ENCODE measurements around the gene IKZF4.
"Not testable (repeated sequence)": the region's sequence is repeated elsewhere in the genome, so short reads cannot be mapped to it uniquely, and the experiment has no call there.

IKZF4 gene
- long read RNA-seq, donor 1, partial matches to known transcripts: 0 of 3 reads
- long read RNA-seq, donor 1, other reads (novel, unspliced or antisense): 0 of 3 reads
- long read RNA-seq, donor 2, full-length matches to known transcripts: 2 of 2 reads
- long read RNA-seq, donor 2, partial matches to known transcripts: 0 of 2 reads
- long read RNA-seq, donor 2, other reads (novel, unspliced or antisense): 0 of 2 reads
- long read RNA-seq, donor 3, partial matches to known transcripts: 0 of 2 reads
- long read RNA-seq, donor 3, other reads (novel, unspliced or antisense): 0 of 2 reads
- long read RNA-seq, donor 4, partial matches to known transcripts: 0 of 5 reads
- long read RNA-seq, donor 4, other reads (novel, unspliced or antisense): 0 of 5 reads
- long read RNA-seq, donor 5, full-length matches to known transcripts: 6 of 6 reads
- long read RNA-seq, donor 5, partial matches to known transcripts: 0 of 6 reads
- long read RNA-seq, donor 5, other reads (novel, unspliced or antisense): 0 of 6 reads
- long read RNA-seq, donor 6: 0 reads
- long read RNA-seq, donor 7, transcript IKZF4-210 (7 exons, 3,683 nt): major isoform, 5 of 6 reads
- long read RNA-seq, donor 7, partial matches to known transcripts: 0 of 6 reads
- long read RNA-seq, donor 7, other reads (novel, unspliced or antisense): 0 of 6 reads
- long read RNA-seq, donor 8, partial matches to known transcripts: 0 of 4 reads
- long read RNA-seq, donor 8, other reads (novel, unspliced or antisense): 0 of 4 reads

DNA sequence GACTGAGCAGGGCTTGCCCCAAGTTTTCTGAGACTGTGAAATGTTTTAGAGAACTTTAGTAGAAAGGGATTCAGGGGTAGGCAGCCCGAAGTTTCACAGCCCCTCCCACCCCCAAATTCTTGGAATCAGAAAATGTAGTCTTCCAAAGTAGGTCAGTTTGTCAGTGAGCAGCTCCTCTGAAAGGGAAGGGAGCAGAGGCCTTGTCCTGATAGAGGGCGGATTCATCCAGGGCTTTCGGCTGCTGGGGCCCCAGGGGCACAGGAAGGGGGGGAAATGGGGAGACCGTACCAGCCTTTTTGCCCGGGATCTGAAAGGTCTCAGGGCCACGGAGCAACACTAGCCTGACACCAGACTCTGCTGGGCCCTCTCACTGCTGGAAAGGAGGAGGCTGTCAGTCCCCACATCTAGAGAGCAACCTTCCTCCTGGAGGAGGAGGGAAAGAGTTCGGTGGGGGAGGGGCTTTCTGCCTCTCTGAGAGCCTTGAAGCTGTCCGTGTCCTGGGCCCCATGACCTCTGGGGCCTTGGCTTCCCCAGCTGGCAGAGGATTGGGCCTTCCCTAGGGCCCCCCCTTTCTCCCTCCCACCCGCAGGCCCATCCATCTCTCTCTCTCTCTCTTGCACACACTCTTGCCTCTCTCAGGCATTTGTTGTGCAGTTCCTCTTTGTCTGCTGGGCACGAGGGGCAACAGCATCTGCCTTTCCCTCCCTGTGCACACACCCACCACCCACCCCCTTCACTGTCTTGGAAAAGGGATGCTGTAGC lies at the start of gene IKZF4:
Gene IKZF4 (plus strand): TSS at position 621 of the 762 bp plus-strand sequence. CDS start 451 bp downstream, outside the sequence.
- no peak for DNase-seq

- DNase-seq: no peak
Observed at GRCh38 chr12:55972042-55972441, 48.8 kb upstream of the IKZF4 start.

DNA sequence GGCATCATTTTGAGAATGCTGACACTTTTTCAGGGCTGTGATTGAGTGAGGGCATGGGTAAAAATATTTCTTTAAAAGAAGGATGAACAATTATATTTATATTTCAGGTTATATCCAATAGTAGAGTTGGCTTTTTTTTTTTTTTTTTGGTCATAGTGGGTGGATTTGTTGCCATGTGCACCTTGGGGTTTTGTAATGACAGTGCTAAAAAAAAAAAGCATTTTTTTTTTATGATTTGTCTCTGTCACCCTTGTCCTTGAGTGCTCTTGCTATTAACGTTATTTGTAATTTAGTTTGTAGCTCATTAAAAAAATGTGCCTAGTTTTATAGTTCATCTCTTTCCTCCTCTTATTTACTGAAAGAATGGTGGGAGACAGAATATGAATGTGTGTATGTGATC lies 48.4 kb upstream of the IKZF4 start:
- no peak for DNase-seq

DNA sequence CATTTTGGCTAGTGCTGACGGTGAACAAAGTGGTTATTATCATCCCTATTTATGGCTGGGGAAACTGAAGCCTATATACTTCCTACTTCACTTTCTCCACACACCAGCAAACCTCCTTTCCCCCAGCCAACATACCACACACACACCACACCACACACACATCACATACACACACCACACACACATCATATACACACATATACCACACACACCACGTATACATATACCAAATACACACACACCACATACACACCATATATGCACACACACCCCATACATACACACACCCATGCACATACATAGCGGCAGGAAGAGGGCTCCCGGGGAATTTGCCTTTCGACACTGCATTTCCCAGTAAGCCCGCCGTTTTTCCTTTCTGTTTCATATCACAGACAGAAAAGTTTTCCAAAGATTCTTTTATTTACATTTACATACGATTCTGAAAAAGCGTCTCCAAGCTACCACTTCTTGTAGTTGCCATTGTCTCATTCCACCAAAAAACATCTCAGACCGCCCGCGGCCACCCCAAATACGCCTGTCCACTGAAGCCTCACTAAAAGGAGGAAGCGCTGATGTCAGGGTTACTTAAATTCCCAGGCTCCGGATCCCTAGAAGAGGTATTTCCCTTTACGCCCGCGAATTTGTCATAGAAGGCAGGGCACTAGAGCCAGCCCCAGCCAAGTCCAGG lies 47.8 kb upstream of the IKZF4 start:
- DNase-seq: no peak

DNA sequence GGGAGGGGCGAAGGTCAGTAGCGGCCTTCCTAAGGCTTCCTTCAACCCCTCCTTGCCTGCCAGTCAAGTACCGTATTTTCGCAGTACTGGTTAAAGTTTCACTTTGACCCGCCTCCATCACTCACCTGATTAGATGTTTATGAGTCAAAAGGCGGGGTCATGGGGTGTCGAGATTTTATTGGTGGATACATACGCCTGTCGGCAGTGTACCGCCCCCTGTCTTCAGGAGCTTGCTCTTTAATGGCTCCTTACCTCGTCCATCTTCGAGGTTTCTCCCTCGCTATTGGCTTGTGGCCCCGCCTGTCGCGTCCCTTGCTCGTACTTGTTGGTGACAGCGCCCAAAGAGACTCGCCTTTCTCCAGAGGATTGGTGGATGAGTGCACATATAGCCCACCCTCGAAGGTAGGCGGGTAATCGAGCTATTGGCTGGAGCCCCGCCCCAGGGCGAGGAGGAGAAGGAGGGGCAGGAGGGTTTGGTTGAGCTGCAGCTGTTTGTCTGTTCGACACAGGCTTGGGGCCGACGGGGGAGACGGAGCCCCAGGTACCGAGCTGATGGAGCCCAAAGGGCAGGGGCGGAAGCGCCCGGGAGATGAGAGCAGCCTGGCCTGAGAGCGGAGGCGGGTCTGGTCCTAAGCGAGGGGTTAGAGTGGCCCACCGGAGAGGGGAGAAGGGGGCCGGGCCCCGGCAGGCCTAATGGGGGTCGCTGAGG lies 47.1 kb upstream of the IKZF4 start, which contains the start of gene RAB5B:
Gene RAB5B (plus strand): TSS at position 480 of the 709 bp plus-strand sequence. CDS start 12,883 bp downstream, outside the sequence.
- DNase-seq: peak; percentile 85

DNA sequence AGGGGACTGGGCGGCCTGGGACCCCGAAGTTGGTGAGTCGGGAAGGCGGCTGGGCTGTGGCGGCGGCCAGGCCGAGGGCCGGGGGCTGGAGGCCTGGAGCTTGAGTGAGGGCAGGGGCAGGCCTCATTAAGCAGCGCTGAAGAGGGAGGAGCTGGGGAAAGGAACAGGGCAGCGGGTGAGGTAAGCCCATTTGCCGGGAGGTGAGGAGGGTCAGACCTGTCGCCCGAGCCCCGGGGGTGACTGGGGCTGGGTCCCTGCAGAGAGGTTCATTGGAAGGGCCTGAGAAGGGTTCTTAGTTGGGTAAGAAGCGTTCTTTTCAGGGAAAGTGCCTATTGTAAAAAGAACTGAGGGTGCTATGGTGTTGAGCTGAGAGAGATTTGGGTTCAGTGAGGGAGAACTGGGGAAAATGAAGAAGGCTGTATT lies 46.5 kb upstream of the IKZF4 start:
- DNase-seq: no peak

GRCh38 chr12:55978393-55978792 lies 42.5 kb upstream of the IKZF4 start:
- DNase-seq: no peak

DNA sequence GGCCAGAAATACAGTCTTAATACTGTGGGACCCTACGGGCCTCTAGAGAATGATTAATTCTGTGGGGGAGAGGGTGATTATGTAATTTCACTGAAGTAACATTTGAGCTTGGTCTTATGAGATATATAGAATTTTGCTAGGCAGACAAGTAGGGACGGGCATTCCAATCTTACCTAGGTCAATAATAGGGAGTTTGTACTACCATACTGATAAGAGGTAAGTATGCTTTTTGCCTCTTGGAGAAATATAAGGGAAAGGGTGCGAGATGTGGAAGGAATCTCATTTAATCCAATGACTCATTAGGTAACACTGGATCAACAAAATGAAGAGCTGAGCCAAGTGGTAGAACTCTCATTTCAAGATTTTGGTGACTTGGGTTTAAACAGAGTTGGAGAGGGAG lies 41.8 kb upstream of the IKZF4 start:
- DNase-seq: no peak

GRCh38 chr12:55981882-55982281 lies 39.0 kb upstream of the IKZF4 start:
- DNase-seq: not testable (repeated sequence)

DNA sequence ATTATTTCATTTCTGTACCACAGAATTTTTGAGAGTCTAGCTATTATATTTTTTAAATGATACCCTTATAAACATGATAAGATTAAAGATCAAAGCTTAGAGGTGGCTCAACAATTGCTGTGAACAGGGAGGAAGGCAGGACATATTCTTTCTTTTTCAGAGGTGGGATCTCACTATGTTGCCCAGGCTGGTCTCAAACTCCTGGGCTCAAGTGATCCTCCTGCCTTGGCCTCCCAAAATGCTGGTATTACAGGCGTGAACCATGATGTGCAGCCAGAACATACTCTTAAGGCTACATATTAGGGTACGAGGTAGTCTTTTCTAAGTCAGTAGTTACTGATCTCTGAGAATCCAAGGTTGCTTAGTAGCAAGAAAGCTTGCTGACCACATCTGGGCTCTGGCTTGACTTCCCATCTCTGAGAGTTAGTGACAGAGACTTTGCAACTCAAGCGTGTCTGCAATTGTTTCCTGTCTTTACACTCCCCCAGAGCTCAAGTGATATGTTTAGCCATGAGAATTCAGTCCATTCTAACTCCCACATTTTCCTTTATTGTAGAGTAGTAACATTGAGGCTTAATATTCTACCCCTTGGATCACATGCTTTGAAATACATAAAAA lies 38.4 kb upstream of the IKZF4 start:
- DNase-seq: no peak

DNA sequence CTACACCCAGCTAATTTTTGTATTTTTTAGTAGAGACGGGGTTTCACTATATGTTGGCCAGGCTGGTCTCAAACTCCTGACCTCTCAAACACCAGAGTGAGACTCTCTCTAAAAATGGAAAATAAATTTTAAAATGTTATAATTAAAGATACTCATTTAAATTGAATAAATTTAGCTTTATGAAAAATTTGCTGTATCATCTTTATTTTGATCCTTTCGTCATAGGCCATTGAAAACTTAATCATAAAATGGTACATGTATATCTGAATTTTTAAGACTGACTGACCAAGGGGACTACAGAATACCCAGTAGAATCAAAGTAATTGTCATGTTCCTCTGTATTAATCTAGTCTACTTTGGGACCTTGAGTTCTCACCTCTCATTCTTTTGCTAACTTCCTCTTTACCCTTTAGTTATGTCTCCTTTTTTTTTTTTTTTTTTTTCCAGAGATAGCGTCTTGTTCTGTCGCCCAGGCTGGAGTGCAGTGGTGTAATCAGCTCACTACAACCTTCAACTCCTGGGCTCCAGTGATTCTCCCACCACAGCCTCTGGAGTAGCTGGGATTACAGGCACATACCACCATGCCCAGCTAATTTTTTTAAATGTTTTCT lies 37.5 kb upstream of the IKZF4 start:
- DNase-seq: no peak

DNA sequence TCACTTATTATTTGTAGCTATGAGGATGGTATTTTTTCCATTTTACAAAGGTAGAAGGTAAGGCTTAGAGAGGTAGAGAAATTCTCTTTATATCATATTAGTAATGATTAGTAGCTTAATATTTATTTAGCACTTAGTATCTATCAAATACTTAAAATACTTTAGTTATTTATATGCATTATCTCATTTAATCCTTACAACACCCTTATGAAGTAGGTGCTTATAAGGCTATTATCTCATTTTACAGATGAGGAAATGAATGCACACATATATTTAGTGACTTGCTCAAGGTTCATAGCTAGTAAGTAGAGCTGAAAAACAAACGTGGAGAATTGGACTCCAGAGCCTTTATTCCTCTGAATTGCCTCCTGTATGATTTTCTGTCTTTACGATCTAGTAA lies 36.0 kb upstream of the IKZF4 start:
- DNase-seq: no peak

DNA sequence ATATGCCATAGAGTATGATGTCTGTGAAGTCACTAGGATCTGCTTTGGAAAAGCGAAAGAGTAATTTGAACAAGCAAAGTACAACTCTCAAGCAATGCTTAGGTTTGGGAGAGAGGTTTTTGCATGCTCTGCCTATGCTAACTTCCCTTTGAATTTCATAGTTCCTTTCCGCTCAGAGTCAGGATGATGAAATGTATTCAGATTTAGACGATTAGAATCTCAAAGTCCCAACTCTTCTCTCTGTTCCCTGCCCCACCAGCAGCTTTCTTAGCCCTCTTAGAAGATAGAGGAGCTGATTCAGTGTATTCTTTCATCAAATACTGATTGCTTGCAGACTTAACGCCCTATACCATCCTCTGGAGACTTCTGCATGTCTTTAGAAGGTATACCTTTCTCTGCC lies 35.5 kb upstream of the IKZF4 start:
- DNase-seq: no peak

- DNase-seq: not testable (repeated sequence)
Observed at GRCh38 chr12:55985976-55986375, 34.9 kb upstream of the IKZF4 start.

- no peak for DNase-seq
Observed at GRCh38 chr12:55991110-55991509, 29.7 kb upstream of the IKZF4 start.

DNA sequence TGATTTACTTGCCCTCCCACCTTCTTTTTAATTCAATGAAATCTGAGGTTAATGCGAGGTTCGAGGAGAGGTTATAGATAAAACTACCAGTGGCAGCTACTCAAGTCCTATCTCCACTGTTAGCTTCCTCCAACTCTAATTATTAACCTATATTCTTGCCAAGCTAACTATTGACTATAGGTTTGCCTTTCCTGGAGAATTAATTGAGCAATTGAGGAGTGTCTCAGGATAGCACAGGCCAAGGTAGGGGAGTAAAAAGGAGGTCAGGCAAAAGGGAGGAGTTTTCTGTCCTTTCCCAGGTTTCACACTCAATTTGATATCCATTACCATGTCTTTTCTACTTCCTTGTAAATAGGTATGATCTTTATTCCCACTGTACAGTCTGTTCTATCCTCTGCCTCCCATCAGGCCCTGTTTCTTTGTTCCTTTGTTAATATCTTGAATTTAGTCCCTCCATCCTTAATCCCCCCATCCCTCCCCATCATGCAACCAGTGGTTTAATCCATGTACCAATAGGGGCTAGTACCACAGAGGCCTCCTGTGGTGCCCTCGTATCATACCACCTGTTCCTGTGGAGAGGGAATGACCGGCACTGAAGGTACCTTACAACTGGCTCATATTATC lies 27.5 kb upstream of the IKZF4 start:
- no peak for DNase-seq

DNA sequence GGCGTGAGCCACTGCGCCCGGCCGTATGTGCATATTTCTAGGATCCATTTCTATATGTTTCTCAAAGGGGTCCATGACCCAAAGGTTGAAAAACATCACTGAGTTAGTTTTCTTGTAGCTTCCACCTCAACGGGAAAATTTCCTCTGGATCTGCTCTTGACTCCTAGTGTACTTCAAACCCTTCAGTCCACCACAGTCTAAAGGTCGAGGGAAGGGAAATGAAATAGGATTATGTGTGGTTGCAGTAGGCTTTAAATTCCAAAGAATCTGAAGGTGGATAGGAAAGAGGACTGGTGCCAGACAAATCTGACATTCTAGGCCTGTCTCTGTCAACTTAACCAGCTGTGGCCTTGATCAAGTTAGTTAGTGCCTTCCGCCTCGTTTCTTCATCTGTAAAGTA lies 25.5 kb upstream of the IKZF4 start:
- DNase-seq: no peak

GRCh38 chr12:55996201-55996714 lies 24.6 kb upstream of the IKZF4 start:
- peak; percentile 57 for DNase-seq

- DNase-seq: peak; percentile 81
Observed at GRCh38 chr12:55996715-55997534, 23.9 kb upstream of the IKZF4 start, which contains the start of gene SUOX. Gene SUOX (plus strand): TSS chr12:55997276. CDS start chr12:56002222, 4,946 bp downstream.
